Adrenal gland (tissue), 12 donors: Measurements from ENCODE around the gene SCT. TPM values are rescaled to one million over a fixed set of nuclear protein-coding genes. Genes with fewer than 3 reads are reported as not detected.
"Not testable (repeated sequence)": the region's sequence is repeated elsewhere in the genome, so short reads cannot be mapped to it uniquely, and the experiment has no call there.

ENCODE experiments used
- DNase-seq, 7 donors: peaks; one replicate each; pipeline ENCODE4 v3.0.0-alpha.2; 2019 to 2020
- H3K27ac ChIP-seq, 5 donors: fragments of 200-600 bp; sonication (generic) in 4 of 5; 1 replicate in 3 of 5; 2 replicates in 2 of 5; pipeline versions ENCODE4 v1.5.1 to v1.8.0; 2016 to 2020; ENCODE audit warnings: mild to moderate bottlenecking in 1 of 5
- H3K27me3 ChIP-seq: fragments of 200-600 bp; 2 replicates; pipeline ENCODE4 v1.8.0; 2021
- H3K36me3 ChIP-seq, 2 donors: fragments of 200-600 bp; replicated peaks in 1 of 2; 1 replicate in 1 of 2; 2 replicates in 1 of 2; pipeline versions ENCODE4 v1.5.1 to v1.8.0; 2018 to 2022
- H3K4me1 ChIP-seq, 2 donors: fragments of 200-600 bp; replicated peaks in 1 of 2; 1 replicate in 1 of 2; 2 replicates in 1 of 2; pipeline versions ENCODE4 v1.5.1 to v1.8.0; 2018 to 2021
- H3K4me3 ChIP-seq, 4 donors: fragments of 200-600 bp; sonication (generic) in 3 of 4; one replicate each; pipeline ENCODE4 v1.5.1; 2016 to 2018
- H3K9me3 ChIP-seq, 3 donors: fragments of 200-600 bp; sonication (generic) in 1 of 3; replicated peaks in 1 of 3; 1 replicate in 2 of 3; 2 replicates in 1 of 3; pipeline versions ENCODE4 v1.5.1 to v1.8.0; 2016 to 2021
- CTCF ChIP-seq, 6 experiments: fragments of 450-650 bp in 4 of 6; fragments of 200-600 bp in 2 of 6; sonication (generic) in 1 of 6; IDR thresholded peaks; 1 replicate in 5 of 6; 2 replicates in 1 of 6; pipeline versions ENCODE4 v1.5.1 to v1.8.0; 2016 to 2021; ENCODE audit warnings: antibody characterized with exemption in 6 of 6, mild to moderate bottlenecking in 2 of 6, moderate library complexity in 1 of 6
- POLR2A ChIP-seq, 2 donors: fragments of 450-650 bp; IDR thresholded peaks; one replicate each; pipeline ENCODE4 v1.6.1; 2017; ENCODE audit warnings: antibody characterized with exemption in 2 of 2, mild to moderate bottlenecking in 2 of 2, moderate library complexity in 1 of 2
- WGBS, 4 donors: extraction: QIAGEN DNeasy Blood & Tissue Kit in 2 of 4; methylation state at CpG; one replicate each; pipeline versions ENCODE4 v1.1.5 to v1.1.7; 2013 to 2017; 5-methylcytosine and 5-hydroxymethylcytosine counted together
- intact Hi-C, 2 donors: fragments of 100-400 bp; cut with DNase I; formaldehyde crosslinking; loops; one replicate each; pipeline versions ENCODE4 v1.14.1 to v1.15.0; 2022 to 2023
- polyA plus RNA-seq, 3 donors: library from polyadenylated mRNA; stranded (reverse); fragments of 200-250 nt in 2 of 3; fragments of 350-450 nt in 1 of 3; fragmentation: Illumina TruSeq in 1 of 3; extraction: RNeasy Lipid Tissue Mini Kit (QIAGEN cat#74804) in 1 of 3; gene quantifications; one replicate each; pipeline ENCODE4 v1.2.3, GENCODE V29; 2013 to 2014
- total RNA-seq, 9 donors: library from RNA; depleted of rRNA in 4 of 9; stranded (reverse); fragments of >200 nt in 4 of 9; fragments of 120-200 nt in 1 of 9; fragmentation: NEBNext Ultra II Directional in 1 of 9; extraction: Animal tissue kit (Norgen Biotek cat#: 25700) in 1 of 9; gene quantifications; one replicate each; pipeline versions ENCODE4 v1.1.0 to v1.2.4, GENCODE V29; 2013 to 2023
- donor health status: healthy with polysubstance abuse.
- donor health status: Bipolar disorder and iron deficiency.
- donor health status: DM: yes; HTN: yes; CAD: no.
- donor health status: DM: no; HTN: no; CAD: no.
- donor health status: DM: no; HTN: no; CAD: no.
- donor health status: DM: yes; HTN: yes; CAD: no.

Gene SCT
- total and polyA plus RNA-seq, 12 donors, result 0.61 to 0.67 TPM; not detected in 10

DNA sequence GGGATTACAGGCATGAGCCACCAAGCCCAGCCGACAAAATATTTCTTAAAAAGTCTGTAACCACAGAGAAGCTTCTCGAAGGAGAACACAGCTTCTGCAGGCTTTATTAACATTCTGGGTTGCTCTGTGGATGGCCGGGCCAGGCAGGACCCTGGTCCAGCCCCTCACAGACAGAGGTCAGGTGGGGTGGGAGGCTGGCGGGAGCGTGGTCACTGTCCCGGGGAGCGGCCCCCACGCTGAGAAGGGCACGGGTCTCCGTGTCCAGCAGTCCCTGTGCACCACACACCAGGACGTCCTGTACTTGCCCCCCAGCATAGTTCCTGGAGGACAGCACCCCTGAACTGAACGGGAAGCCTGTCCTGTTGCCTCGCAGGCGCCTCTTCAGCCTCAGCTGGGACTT lies 29.4 kb upstream of the SCT start:
- H3K36me3 ChIP-seq, result peaks cover 0 to 18% of the 10 kb centered on the region in 2 donors
- TF ChIP-seq POLR2A (IDR thresholded peaks at IDR 0.05), result no peak
- TF ChIP-seq CTCF (IDR thresholded peaks at IDR 0.05), result no peak
- WGBS, 4 donors, result 88 to 95% (median 94%) methylated on average over 11 to 14 of the region's 14 CpGs

GRCh38 chr11:655036-655726 lies 28.2 kb upstream of the SCT start:
- Histone ChIP-seq H3K9me3 (no peaks in the 10 kb centered on the region), H3K4me1 (no peaks in the 10 kb centered on the region), H3K27ac (no peak overlapping the region), H3K4me3 (no peak overlapping the region), H3K27me3 (no peaks in the 10 kb centered on the region), H3K36me3 (peaks cover 0 to 26% of the 10 kb centered on the region in 2 donors)
- intact Hi-C loops, result no loop called here
- TF ChIP-seq POLR2A (IDR thresholded peaks at IDR 0.05) (no peak), CTCF (IDR thresholded peaks at IDR 0.05) (no peak)
- 93 to 95% (median 93%) methylated on average over 19 to 30 of the region's 30 CpGs for WGBS, 4 donors
- DNase-seq, result no peak

More for the DNA sequence above, 29.4 kb upstream of the SCT start:
- no peak overlapping the region for H3K27ac ChIP-seq
- no peak for DNase-seq
- H3K4me3 ChIP-seq, result no peak overlapping the region
- H3K9me3 ChIP-seq, result no peaks in the 10 kb centered on the region
- intact Hi-C loops, result no loop called here
- no peaks in the 10 kb centered on the region for H3K4me1 ChIP-seq
- no peaks in the 10 kb centered on the region for H3K27me3 ChIP-seq

DNA sequence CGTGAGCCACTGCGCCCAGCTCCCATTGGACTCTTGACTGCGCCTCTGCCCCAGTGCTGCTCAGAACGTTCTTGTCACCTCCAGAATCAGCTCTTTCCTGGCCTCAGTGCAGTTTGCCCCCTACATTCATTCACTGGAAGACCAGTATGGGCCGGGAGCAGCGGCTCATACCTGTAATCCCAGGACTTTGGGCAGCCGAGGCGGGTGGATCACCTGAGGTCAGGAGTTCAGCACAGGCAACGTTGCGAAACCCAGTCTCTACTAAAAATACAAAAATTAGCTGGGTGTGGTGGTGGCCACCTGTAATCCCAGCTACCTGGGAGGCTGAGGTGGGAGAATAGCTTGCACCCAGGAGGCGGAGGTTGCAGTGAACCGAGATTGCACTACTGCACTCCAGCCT lies 27.5 kb upstream of the SCT start:
- H3K9me3 ChIP-seq, H3K27me3 ChIP-seq, H3K4me1 ChIP-seq, intact Hi-C loops, H3K4me3 ChIP-seq, H3K27ac ChIP-seq, DNase-seq: not testable (repeated sequence)
- WGBS, 4 donors, result 86 to 96% (median 95%) methylated on average over 8 to 12 of the region's 12 CpGs
- H3K36me3 ChIP-seq, result peaks cover 0 to 21% of the 10 kb centered on the region in 2 donors

GRCh38 chr11:653837-654236 lies 26.9 kb upstream of the SCT start:
- no peak overlapping the region for H3K4me3 ChIP-seq
- no peaks in the 10 kb centered on the region for H3K9me3 ChIP-seq
- 82 to 91% (median 88%) methylated on average over 10 to 15 of the region's 15 CpGs for WGBS, 4 donors
- no peak overlapping the region for H3K27ac ChIP-seq
- TF ChIP-seq CTCF (IDR thresholded peaks at IDR 0.05) (no peak), POLR2A (IDR thresholded peaks at IDR 0.05) (no peak)
- no peak for DNase-seq
- no peaks in the 10 kb centered on the region for H3K4me1 ChIP-seq
- peaks cover 0 to 15% of the 10 kb centered on the region in 2 donors for H3K36me3 ChIP-seq
- intact Hi-C loops, result no loop called here
- no peaks in the 10 kb centered on the region for H3K27me3 ChIP-seq

DNA sequence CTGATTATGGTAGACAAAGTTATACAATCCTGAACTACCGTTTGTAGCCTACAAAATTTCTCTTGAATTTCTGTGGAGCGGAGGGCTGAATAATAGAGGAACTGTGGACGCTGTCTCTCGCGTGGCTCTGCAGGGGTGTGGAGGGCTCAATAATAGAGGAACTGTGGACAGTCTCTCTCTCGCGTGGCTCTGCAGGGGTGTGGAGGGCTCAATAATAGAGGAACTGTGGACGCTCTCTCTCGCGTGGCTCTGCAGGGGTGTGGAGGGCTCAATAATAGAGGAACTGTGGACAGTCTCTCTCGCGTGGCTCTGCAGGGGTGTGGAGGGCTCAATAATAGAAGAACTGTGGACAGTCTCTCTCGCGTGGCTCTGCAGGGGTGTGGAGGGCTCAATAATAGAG lies 26.2 kb upstream of the SCT start:
- peaks cover 0 to 13% of the 10 kb centered on the region in 2 donors for H3K36me3 ChIP-seq
- DNase-seq, H3K9me3 ChIP-seq, intact Hi-C loops, H3K4me1 ChIP-seq, H3K27me3 ChIP-seq, H3K4me3 ChIP-seq, H3K27ac ChIP-seq: not testable (repeated sequence)
- 85 to 91% (median 87%) methylated on average over 14 of the region's 14 CpGs for WGBS, 4 donors
